Activated CD4-positive, CD25-positive, alpha-beta regulatory T cell treated with anti-CD3 and anti-CD28 coated beads, Interleukin-2, amount 50 U/mL, for 16 hours (primary cell): ENCODE measurements around the gene AGXT.

ENCODE experiments used
- DNase-seq: peaks from one replicate; pipeline ENCODE4 v3.0.0-alpha.2; 2020; ENCODE audit warnings: low read depth, low spot score

AGXT gene

DNA sequence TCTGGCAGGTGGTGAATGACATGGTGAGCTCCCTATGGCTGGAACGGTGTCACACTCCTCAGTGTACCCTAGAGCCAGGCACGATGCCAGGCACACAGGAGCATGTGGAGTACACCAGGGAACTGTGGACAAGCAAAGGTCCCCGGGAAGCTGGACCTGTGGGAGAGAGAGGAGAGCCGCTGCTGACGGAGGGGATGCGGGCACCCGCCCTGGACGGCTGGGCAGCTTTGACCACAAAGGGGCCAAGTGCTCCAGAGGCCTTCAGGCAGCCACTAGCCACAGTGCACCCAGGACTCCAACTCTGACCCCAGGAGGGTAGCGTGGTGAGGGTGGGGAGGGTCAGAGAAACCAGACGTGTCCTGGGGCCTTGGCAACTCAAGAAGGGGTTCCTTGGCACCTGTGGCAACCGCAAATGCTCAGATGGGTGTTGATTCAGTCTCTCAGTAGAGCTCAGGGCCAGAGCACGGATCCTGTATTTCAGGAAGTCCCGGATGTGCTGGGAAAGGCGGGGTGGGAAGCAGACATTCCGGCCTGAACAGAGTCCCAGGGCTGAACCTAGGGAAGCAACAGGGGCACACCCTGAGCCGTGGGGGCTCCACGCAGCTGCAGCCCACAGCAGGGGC is 29.6 kb downstream of the AGXT start:
- DNase-seq = no peak

DNA sequence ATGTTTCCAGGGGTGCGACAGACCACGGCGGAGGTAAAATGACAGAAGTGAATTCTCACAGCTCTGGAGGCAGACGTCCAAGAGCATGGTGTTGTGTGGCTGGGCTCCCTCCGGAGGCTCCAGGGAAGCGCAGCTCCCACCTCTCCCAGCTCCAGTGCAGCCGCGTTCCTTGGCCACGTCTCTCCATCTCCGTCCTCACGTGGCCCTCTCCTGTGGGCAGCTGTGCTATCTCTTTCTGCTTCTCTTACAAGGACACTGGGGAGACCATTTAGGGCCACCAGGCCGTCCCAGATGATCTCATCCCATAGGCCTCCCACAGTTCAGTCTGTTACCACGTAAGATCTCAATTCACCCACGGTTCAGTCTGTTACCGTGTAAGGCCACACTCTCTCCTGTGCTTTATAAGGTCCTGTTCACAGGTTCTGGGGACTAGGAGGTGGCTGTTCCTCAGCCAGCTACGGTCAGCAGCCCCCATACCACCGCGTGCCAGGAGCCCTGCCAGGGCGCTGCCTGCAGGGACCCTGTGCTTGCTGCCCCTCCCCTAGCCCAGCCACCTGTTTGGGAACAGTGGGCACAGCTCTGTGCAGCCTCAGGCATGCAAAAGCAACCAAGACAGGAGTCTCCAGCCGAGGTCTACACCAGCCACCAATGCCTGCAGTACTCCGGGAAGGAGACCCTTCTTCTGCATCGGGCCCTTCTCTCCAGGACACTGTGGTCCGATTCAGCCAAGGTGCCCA is 30.3 kb downstream of the AGXT start:
- no peak for DNase-seq

GRCh38 chr2:240899468-240899865 is 30.8 kb downstream of the AGXT start:
- DNase-seq = no peak

DNA sequence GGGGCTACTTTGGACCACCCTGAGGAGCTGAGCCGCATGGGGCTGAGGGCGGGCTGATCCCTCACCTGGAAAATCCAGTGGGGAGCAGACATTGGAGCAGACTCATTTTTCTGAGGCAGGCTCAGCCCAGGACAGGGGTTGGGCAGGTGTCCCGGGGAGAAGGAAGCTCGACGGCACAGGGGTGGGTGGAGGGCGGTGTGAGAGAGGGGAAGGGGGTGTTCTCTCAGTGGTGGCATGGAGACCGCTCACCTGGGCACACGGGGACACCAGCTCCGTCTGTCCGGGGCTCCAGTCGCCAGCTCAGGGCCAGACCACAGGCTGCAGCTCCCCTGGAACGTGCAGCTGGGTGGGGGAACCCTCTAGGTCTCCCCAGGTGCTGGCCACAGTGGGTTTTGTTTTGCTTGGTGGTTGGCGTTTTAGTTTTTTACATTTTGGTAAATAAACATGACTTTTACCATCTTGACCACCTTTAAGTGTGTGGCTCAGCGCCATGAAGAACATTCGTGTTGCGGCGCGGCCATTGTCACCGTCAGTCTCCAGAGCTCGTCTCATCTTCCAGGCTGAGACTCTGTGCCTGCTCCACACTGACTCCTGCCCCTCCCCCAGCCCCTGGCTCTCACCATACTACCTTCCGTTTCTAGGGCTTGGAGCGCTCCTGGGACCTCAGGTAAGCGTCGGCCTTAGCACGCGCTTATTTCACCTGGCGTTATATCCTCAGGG is 31.7 kb downstream of the AGXT start:
- no peak for DNase-seq

GRCh38 chr2:240901986-240902614 is 33.5 kb downstream of the AGXT start:
- DNase-seq = no peak

- no peak for DNase-seq
Observed at GRCh38 chr2:240902615-240903041, 34.0 kb downstream of the AGXT start.

DNA sequence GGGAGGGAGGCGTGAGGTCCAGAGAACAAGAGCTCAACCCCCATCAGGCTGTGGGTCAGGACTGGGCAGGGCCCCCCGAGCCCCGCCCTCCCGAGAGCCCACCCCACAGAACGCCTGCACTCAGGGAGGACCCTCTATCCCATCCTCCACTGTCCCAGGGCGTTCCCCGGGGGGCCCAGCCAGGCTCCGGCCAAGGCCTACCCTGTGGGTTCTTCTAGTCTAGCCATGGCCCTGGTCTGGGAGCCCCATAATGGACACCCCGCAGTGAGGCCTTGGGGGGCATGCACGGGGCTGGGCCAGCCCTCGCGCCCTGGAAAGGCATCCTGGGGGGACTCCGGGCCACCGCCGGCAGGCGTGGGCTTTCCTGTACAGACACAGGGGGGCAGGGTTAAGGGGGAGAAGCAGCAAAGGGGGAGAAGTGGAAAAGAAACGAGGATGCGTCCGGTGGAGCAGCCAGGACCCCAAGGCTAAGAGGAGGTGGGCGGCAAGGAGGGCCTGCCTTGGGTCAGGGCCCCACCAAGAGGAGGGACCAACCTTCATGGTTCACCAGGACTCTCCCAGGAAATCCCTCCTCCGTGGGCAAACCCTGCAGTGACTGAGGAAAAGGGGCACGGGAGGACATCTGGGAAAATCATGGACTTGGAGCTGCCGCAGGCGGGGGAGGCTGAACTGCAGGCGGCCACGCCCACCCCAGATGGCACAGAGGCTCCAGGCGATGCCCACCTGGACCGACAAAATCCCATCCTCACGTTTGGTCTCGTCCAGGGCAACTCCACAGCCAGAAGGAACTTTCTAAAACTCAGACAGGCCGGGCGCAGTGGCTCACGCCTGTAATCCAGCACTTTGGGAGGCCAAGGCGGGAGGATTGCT is 34.8 kb downstream of the AGXT start:
- no peak for DNase-seq

DNA sequence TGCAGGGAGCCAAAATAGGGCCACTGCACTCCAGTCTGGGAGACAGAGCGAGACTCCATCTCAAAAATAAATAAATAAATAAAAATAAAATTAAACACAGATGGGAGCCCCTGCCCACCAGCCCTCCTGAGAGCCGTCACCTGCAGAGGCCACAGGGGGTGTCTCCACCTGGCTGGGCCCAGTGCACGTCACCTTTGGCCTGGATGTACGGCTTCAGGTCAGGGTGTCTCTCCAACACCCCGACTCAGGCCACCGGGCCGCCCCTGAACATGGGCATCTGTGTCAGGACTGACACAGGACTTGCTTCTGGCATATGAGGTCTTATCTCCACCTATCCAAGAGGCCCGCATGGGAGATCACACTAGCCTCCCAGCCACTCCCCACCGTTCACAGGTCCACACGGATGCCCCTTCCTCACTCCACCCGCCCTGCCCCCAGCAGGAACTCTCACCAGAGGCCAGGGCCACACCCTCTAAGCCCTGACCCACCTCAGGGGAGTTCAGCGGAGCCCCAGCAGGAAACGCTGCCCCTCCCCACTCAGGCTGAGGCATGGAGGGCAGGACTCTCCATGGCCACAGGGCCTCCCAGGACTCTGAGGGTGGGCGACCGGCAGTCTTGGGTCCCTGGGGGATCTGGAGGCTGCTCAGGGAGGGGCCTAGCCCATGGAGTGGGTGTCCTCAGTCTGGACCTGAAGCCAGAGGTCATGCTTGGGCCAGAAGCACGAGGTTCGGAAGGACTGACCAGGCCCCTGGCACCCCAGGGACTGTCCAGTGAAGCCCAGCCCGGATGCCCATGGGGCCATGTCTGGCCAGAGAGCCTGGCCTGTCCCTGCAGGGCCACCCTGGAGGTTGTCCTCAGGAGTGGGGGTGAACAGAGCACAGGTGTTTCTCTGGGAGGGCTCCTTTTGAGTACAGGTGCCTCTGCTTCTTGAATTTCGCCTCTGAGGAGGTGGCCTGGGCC is 35.9 kb downstream of the AGXT start:
- no peak for DNase-seq

GRCh38 chr2:240905176-240905781 is 36.7 kb downstream of the AGXT start:
- no peak for DNase-seq

- no peak for DNase-seq
Observed at GRCh38 chr2:240906141-240906910, 37.7 kb downstream of the AGXT start, which contains the start of gene CROCC2. CROCC2 (plus strand) TSS chr2:240906336; CDS start chr2:240906514, 178 bp downstream.

GRCh38 chr2:240906911-240907590 is 38.4 kb downstream of the AGXT start:
- no peak for DNase-seq

GRCh38 chr2:240909216-240909974 is 40.8 kb downstream of the AGXT start:
- DNase-seq = no peak

GRCh38 chr2:240911641-240912265 is 43.1 kb downstream of the AGXT start:
- no peak for DNase-seq

- no peak for DNase-seq
Observed at GRCh38 chr2:240912878-240913809, 44.5 kb downstream of the AGXT start.

GRCh38 chr2:240913810-240914644 is 45.4 kb downstream of the AGXT start:
- DNase-seq = peak; percentile 23
